Pancreas (tissue), 10 donors: ENCODE measurements around the gene FBN3. TPM values are rescaled to one million over a fixed set of nuclear protein-coding genes. Genes with fewer than 3 reads are reported as not detected.
"Not testable (repeated sequence)": the region's sequence is repeated elsewhere in the genome, so short reads cannot be mapped to it uniquely, and the experiment has no call there.

ENCODE experiments used
- ATAC-seq, 4 donors: fragments of 200-7000 bp; cut with Tn5 transposase; one replicate each; pipeline versions ENCODE4 v1.8.0 to v1.9.1; 2020; ENCODE audit warnings: mild to moderate bottlenecking in 4 of 4, moderate library complexity in 4 of 4
- DNase-seq, 6 donors: peaks; one replicate each; pipeline ENCODE4 v3.0.0-alpha.2; 2020
- FAIRE-seq: peaks from 2 replicates; lab custom pipeline; 2012; peaks lifted over from hg19 to GRCh38; lab: Jason Lieb, UNC
- H3K27ac ChIP-seq, 4 donors: fragments of 200-600 bp; sonication (generic); 1 replicate in 3 of 4; 2 replicates in 1 of 4; pipeline versions ENCODE4 v1.5.0 to v1.8.0; 2020
- H3K27me3 ChIP-seq, 4 donors: fragments of 200-600 bp; one replicate each; pipeline ENCODE4 v1.8.0; 2021
- H3K36me3 ChIP-seq, 3 donors: fragments of 200-600 bp; sonication (generic) in 1 of 3; one replicate each; pipeline versions ENCODE4 v1.5.0 to v1.8.0; 2020 to 2021
- H3K4me1 ChIP-seq, 3 donors: fragments of 200-600 bp; one replicate each; pipeline ENCODE4 v1.8.0; 2021
- H3K4me3 ChIP-seq, 4 donors: fragments of 200-600 bp; sonication (generic) in 2 of 4; one replicate each; pipeline versions ENCODE4 v1.5.0 to v1.8.0; 2020 to 2021
- H3K9me3 ChIP-seq, 4 donors: fragments of 200-600 bp; one replicate each; pipeline ENCODE4 v1.8.0; 2021
- WGBS, 2 donors: extraction: QIAGEN DNeasy Blood & Tissue Kit; methylation state at CpG; one replicate each; pipeline ENCODE4 v1.1.7; 2013; 5-methylcytosine and 5-hydroxymethylcytosine counted together
- intact Hi-C, 3 donors: fragments of 100-400 bp; cut with DNase I; formaldehyde crosslinking; loops; one replicate each; pipeline versions ENCODE4 v1.11.1 to v1.14.2; 2022
- polyA plus RNA-seq, 2 donors: library from polyadenylated mRNA; stranded (reverse); fragments of 200-250 nt; gene quantifications; one replicate each; pipeline ENCODE4 v1.2.3, GENCODE V29; 2013
- total RNA-seq, 6 donors: library from RNA; stranded (reverse); fragmentation: NEBNext Ultra II Directional in 4 of 6; extraction: Animal tissue kit (Norgen Biotek cat#: 25700) in 4 of 6; gene quantifications; one replicate each; pipeline versions ENCODE4 v1.2.1 to v1.2.4, GENCODE V29; 2021 to 2023
- TF ChIP-seq, protein P1 (sequence below), 4 donors: fragments of 200-600 bp; sonication (generic) in 3 of 4; IDR thresholded peaks; one replicate each; pipeline versions ENCODE4 v1.5.0 to v1.8.0; 2021; ENCODE audit warnings: antibody characterized with exemption in 4 of 4
- donor health status: healthy with polysubstance abuse.
- donor health status: DM: no; HTN: no; CAD: no; lungs with moderate emphysema.
- donor health status: DM: no; HTN: no; CAD: no.
- donor health status: control.
- donor health status: control.
- donor health status: Bipolar disorder and iron deficiency.
- donor health status: DM: yes; HTN: yes; CAD: no.
- donor health status: DM: no; HTN: no; CAD: no.
- donor health status: DM: no; HTN: no; CAD: no.
- donor health status: DM: yes; HTN: yes; CAD: no.

Gene FBN3
- total and polyA plus RNA-seq, 8 donors, result under 0.01 to 0.20 (median 0.03) TPM; not detected in 2

DNA sequence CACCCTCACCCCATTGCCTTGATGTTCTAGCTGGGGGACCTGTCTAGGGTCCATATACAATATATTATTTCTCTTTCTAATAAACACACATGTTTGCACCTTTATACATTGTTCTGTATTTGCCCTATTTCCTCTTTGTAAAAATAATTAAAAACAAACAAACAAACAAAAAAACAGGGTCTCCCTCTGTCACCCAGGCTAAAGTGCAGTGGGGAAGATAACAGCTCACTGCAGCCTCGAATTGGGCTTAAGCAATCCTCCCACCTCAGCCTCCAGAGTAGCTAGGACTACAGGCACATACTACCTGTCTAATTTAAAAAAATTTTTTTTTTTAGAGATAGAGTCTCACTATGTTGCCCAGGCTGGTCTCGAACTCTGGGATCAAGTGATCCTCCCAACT lies 5.9 kb upstream of the FBN3 start:
- no peaks in the 10 kb centered on the region for H3K36me3 ChIP-seq
- ATAC-seq, result peak in 1 of 4 donors; percentile 4
- no peak overlapping the region for H3K4me3 ChIP-seq
- peak overlapping the region; percentile 56 to 71 (median 65) for H3K27ac ChIP-seq
- no peak for DNase-seq
- WGBS, 2 donors, result 43 to 44% methylated on average over 2 of the region's 2 CpGs
- no peak for FAIRE-seq
- intact Hi-C loops, result loop anchor here in 2 of 3 donors (5.0 to 10.0 kb wide), 2 partner anchors 97 to 99 kb away; no protein-coding TSS in a partner anchor
- no peaks in the 10 kb centered on the region for H3K9me3 ChIP-seq
- TF ChIP-seq, protein P1, sequence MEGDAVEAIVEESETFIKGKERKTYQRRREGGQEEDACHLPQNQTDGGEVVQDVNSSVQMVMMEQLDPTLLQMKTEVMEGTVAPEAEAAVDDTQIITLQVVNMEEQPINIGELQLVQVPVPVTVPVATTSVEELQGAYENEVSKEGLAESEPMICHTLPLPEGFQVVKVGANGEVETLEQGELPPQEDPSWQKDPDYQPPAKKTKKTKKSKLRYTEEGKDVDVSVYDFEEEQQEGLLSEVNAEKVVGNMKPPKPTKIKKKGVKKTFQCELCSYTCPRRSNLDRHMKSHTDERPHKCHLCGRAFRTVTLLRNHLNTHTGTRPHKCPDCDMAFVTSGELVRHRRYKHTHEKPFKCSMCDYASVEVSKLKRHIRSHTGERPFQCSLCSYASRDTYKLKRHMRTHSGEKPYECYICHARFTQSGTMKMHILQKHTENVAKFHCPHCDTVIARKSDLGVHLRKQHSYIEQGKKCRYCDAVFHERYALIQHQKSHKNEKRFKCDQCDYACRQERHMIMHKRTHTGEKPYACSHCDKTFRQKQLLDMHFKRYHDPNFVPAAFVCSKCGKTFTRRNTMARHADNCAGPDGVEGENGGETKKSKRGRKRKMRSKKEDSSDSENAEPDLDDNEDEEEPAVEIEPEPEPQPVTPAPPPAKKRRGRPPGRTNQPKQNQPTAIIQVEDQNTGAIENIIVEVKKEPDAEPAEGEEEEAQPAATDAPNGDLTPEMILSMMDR (IDR thresholded peaks at IDR 0.05), result no peak
- H3K27me3 ChIP-seq, result no peaks in the 10 kb centered on the region
- H3K4me1 ChIP-seq, result peaks cover 7 to 8% (median 7%) of the 10 kb centered on the region in 3 donors

GRCh38 chr19:8154014-8154413 lies 4.6 kb upstream of the FBN3 start:
- H3K36me3 ChIP-seq, DNase-seq, H3K4me3 ChIP-seq, ATAC-seq, H3K27me3 ChIP-seq, H3K9me3 ChIP-seq, FAIRE-seq, H3K4me1 ChIP-seq: not testable (repeated sequence)
- intact Hi-C loops, result loop anchor here in 1 of 3 donors (10.0 kb wide), 1 partner anchor 101 kb away; no protein-coding TSS in a partner anchor
- 74 to 81% methylated on average over 9 to 10 of the region's 10 CpGs for WGBS, 2 donors
- peak overlapping the region; percentile 56 to 71 (median 65) for H3K27ac ChIP-seq

DNA sequence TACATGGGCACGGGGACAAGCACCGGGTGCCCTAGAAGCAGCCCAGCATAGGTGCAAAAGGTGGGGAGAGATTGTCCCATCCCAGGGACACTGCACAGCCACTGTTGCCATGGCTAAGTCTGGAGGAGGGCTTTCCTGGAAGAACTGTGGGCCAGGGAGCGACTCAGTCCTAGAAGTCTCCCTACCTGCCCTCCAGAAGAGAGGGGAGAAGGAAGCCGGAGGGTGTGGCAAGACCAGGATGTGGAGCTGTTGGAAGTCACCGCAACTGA lies 2.3 kb upstream of the FBN3 start:
- intact Hi-C loops, result loop anchor here in 1 of 3 donors (10.0 kb wide), 1 partner anchor 103 kb away; no protein-coding TSS in a partner anchor
- Histone ChIP-seq H3K27me3 (no peaks in the 10 kb centered on the region), H3K4me3 (no peak overlapping the region), H3K4me1 (peaks cover 8 to 13% (median 11%) of the 10 kb centered on the region in 3 donors), H3K36me3 (no peaks in the 10 kb centered on the region), H3K27ac (no peak overlapping the region), H3K9me3 (no peaks in the 10 kb centered on the region)
- 48% methylated on average over 5 of the region's 5 CpGs for WGBS, 2 donors
- ATAC-seq (no peak), DNase-seq (no peak), FAIRE-seq (no peak)
- TF ChIP-seq, protein P1 (IDR thresholded peaks at IDR 0.05), result no peak

DNA sequence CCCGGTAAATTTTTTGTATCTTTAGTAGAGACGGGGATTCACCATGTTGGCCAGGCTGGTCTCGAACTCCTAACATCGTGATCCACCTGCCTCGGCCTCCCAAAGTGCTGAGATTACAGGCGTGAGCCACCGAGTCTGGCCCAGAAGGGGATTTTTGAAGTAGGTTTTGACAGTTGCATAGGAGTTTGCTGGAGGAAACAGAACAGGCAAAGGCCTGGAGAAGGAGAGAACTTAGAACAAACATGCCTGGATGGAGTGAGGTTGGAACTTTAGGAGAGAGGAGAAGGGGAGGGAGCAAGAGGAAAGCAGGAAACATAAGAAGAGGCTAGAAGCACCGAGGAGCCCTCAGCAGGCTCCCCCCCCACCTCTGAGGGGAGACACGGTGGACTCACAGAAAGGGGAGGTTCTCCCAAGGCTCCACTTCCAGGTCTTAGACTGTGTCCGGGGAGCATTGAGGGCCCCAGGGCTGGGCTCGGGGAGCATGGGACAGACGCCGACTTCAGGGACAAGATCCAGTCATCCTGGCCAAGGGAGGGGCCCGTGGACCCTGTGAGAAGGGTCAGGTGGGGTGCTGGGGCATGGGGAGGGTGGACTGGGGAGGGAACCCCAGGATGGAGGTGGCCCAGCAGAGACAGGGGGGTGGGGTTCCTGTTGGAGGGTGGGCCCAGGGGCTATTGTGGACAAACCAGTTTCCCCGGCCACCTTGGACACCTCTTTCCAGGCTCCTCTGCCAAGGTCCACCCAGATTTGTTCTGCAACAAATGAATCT lies 1.8 kb upstream of the FBN3 start:
- H3K36me3 ChIP-seq, result no peaks in the 10 kb centered on the region
- no peaks in the 10 kb centered on the region for H3K9me3 ChIP-seq
- peaks cover 8 to 13% (median 11%) of the 10 kb centered on the region in 3 donors for H3K4me1 ChIP-seq
- TF ChIP-seq, protein P1 (IDR thresholded peaks at IDR 0.05), result no peak
- ATAC-seq, result no peak
- no peaks in the 10 kb centered on the region for H3K27me3 ChIP-seq
- DNase-seq, result no peak
- WGBS, 2 donors, result 82 to 85% methylated on average over 15 of the region's 15 CpGs
- H3K27ac ChIP-seq, result no peak overlapping the region
- no peak overlapping the region for H3K4me3 ChIP-seq
- intact Hi-C loops, result loop anchor here in 1 of 3 donors (10.0 kb wide), 1 partner anchor 104 kb away; no protein-coding TSS in a partner anchor
- FAIRE-seq, result no peak

DNA sequence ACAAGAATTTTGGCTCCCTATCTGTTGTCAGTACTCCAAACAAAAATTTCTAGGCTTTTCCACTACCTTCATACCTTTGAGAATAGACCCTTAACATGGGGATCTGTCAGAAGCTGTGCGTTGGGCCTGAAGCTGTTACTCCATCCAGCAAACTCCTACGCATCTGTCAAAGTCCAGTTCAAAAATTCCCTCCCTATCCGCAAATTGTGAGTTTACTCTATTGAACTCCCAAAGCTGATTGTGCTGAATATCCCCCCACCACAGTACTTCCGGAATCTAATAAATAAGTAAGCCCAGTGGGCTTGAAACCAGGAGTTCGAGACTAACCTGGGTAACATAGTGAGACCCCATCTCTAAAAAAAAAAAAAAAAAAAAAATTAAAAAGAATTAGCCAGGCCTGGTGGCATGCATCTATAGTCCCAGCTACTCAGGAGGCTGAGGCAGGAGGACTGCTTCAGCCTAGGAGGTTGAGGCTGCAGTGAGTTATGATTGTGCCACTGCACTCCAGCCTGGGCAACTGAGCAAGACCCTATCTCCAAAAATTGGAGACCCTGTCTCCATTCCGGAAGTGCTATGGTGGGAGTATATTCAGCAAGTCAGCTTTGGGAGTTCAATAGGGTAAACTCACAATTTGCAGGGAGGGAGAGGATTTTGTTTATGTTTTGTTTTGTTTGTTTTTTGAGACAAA lies 930 bp upstream of the FBN3 start:
- H3K4me1 ChIP-seq, result peaks cover 7 to 13% (median 11%) of the 10 kb centered on the region in 3 donors
- TF ChIP-seq, protein P1 (IDR thresholded peaks at IDR 0.05), result no peak
- H3K36me3 ChIP-seq, result no peaks in the 10 kb centered on the region
- no peaks in the 10 kb centered on the region for H3K9me3 ChIP-seq
- DNase-seq, result no peak
- WGBS, 2 donors, result 93 to 95% methylated on average over 6 of the region's 6 CpGs
- H3K27ac ChIP-seq, result no peak overlapping the region
- FAIRE-seq, result no peak
- intact Hi-C loops, result loop anchor here in 1 of 3 donors (10.0 kb wide), 1 partner anchor 104 kb away; no protein-coding TSS in a partner anchor
- ATAC-seq, result no peak
- H3K27me3 ChIP-seq, result no peaks in the 10 kb centered on the region
- H3K4me3 ChIP-seq, result no peak overlapping the region
